ENCODE results near the gene IFT27. TPM values are rescaled to one million over a fixed set of nuclear protein-coding genes. Genes with fewer than 3 reads are reported as not detected.
A peak's percentile ranks its signal among the peaks of the same experiment; 100 is the strongest.

IFT27 gene, protein sequence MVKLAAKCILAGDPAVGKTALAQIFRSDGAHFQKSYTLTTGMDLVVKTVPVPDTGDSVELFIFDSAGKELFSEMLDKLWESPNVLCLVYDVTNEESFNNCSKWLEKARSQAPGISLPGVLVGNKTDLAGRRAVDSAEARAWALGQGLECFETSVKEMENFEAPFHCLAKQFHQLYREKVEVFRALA
- 12.7 TPM for total RNA-seq

DNA sequence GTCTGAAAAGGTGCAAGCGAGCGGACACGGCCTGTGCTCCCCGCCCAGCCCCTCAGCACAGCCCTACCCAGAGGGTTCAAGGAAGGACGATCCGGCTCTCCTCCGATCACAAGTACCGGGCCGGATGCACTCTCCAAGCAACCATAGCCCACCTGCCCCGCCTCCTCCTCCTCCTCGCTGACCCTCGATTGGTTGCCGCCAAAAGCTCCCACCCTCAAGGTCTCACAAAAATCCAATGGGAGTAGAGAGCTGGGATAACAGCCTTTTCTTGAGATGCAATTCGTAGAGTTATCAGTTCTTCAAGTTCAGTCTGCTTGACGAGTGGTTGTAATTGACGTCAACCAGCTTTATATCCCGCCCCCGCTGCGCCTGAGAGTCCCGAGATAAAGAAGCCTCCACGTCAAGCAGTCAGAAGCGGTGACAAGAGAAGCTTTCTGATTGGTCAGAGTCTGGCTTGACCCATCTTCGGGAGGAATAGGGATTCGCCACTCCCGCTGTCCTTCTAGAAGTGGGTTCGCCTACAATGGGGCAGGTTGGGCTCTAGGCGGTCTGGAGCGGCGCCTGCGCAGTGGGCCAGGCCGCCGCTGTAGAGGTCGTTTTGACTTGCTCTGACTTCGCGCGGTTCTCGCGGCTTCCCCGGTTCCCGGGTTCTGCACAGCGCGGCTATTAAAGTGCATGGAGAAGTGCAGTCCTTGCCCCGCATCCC, at the start of gene IFT27:
Gene IFT27, minus strand, starts transcription at position 156 of the 706 bp plus-strand sequence. CDS start 412 bp downstream, outside the sequence.
- peak; percentile 88 to 100 (median 100) for DNase-seq (ENCODE audit: low read depth in 2 of 3, low spot score in 2 of 3)

GRCh38 chr22:36824655-36825054, 48.7 kb upstream of the IFT27 start:
- DNase-seq (ENCODE audit: low read depth in 2 of 3, low spot score in 2 of 3): no peak

- DNase-seq (ENCODE audit: low read depth in 2 of 3, low spot score in 2 of 3): no peak
These were observed 47.4 kb upstream of the IFT27 start for GRCh38 chr22:36823186-36823839.

GRCh38 chr22:36822581-36822980, 46.7 kb upstream of the IFT27 start:
- no peak for DNase-seq (ENCODE audit: low read depth in 2 of 3, low spot score in 2 of 3)

DNA sequence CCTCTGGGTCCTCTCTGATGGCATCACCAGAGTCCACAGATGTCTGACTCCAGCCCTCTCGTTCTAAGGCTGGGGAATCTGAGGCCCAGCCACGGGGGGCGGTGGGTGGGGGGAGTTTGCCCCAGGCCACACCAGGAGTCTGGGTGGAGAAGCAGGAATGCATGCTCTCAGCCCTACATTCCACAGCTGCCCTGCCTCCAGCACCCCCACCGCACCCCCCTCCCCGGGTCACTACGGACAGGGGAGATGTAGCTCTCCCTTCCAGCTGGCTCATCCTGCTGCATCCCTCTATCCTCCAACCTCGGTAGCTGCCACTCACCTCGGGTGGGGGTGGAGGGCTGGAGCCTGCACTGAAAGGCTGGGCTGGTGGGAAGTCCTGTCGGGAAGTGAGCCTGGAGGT, 43.2 kb upstream of the IFT27 start:
- no peak for DNase-seq (ENCODE audit: low read depth in 2 of 3, low spot score in 2 of 3)

DNA sequence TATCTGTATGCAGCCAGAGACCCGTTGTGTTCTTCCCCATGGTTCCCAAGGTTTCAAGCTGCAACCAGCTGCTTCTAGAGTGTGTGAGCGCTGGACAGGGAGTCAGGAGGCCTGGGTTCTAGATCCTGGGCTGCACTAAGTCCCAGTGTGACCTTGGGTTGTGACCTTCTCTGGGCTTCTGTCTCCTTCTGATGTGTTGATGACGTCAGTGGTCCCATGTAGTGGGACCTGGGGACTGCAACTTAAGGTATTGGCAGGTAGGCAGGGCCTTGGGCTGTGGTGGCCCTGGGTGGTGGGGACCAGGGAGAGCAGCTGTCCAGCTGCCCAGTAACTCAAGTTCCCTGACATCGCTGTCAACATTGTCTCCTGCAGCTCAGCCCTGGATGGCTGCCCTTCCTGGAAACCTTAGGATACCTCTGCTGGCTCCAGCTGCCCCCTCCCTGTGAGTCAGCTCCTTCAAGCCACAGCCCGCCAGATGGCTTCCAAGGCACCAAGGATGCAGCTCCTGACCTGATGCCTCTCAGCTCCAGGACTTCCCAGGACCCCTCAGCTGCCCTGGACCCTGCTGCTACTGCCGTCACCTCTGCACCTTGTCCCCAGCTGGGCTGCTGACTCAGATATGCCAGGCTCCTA, 42.2 kb upstream of the IFT27 start:
- no peak for DNase-seq (ENCODE audit: low read depth in 2 of 3, low spot score in 2 of 3)

DNA sequence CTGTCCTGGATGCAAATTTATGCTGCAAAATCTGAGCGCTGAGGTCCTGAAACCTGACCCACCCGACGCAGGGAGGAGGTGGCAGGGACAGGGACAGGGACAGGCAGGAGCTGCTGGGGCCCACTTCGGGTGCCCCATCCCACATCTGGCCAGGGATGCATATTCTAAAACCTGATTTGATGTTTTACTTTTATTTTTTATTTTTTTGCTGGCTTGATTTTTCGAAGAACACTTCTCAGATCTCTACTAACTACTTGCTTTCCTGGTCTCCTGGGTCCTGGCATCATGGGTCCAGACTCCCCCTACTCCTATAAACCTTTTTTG, 41.6 kb upstream of the IFT27 start:
- DNase-seq (ENCODE audit: low read depth in 2 of 3, low spot score in 2 of 3): no peak

DNA sequence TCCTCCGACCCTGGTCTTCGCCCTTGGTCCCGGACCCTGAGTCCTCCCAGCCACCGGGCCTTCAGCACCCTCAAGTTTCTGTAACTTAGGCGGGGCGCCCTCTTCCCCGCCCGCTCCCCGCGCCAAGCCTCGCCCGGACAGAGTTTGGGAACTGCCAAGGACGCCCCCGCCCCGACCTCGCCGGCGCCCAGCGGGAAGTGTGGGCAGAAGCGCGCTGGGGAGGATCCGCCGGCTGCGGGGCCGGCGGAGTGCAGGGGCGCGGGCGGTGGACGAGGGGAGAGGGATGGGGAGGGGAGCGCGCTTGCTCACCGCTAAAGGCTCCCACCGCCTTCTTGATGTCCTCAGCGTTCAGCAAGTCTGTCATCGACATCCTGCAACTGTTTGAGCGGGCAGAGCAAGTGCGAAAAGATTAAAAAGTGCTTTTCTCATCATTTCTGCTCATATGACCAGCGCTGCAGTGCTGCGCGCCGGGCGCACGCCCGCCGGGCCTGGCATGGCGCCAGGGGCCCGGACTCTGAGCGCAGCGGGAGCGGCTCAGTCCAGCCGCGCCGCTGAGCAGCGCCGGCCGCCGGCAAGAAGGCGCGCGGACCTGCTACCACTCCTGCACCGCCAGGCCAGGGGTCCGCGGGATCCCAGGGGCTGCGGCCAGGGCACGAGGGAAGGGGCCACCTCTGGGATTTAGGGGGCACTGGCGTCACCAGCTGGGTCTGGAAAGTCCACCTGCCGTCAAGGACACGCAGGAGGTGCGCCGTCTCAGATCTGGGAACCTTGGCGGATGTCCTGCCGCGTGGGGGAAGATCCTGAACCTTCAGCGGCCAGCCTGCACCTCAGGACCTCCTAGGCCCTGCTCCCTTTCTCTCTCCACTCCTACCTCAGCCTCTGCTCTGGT, 41.0 kb upstream of the IFT27 start, which contains the start of gene PVALB:
Gene PVALB, minus strand, starts transcription at position 400 of the 889 bp plus-strand sequence. Its CDS starts 30 bp downstream, at position 370.
- peak in 2 of 3 donors; percentile 56 to 64 for DNase-seq (ENCODE audit: low read depth in 2 of 3, low spot score in 2 of 3)

DNA sequence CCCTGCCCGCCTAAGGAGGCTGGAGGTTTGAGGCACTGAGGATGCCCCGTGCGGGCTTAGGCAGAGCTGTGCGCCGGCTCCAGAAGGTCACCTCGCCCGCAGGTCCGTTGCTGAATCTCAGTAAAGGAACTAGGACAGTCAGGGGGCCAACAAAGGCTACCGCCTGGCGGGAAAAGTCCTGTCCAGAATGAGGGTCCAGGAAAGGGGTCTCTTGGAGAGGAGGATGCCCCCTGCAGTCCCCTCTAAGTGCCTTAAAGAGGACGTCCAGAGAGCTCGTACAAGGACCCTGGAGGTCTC, 40.4 kb upstream of the IFT27 start:
- peak in 1 of 3 donors; percentile 25 for DNase-seq (ENCODE audit: low read depth in 2 of 3, low spot score in 2 of 3)

DNA sequence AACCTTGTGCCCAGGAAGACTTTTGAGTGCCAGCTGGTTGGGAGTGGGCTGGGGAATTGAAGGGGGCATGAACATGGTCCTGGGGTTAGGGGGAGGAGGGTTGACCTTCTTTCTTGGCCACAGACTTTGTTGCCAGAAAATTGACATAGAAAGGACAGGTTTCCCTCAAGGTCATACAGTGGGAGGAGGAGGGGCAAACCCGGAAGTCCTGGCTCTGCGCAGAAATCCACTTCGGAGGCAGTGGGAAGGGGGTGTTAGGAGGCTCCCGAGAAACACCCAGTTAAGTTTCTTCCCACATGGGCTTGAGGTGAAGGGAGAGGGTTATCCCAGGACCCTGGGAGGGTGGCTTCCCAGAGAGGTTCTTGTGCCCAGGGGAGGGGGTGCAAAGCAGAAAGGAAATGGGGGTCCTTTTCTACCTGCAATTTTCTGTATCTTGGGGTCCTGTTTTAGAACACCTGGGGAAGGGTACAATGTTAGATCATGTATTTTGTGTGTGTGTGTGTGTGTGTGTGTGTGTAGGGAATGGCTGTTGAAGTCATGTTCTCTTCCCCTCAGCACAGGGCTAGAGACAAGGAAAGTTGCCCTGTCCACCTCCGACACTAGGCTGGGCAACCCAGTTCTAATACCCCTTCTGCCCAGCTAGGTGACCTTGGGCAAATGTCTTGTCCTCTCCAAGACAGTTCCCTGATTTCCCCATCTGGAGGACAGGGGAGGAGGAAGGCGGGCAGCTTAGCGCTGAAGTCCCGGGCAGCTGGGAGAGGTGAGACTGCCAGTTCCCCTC, 39.8 kb upstream of the IFT27 start:
- DNase-seq (ENCODE audit: low read depth in 2 of 3, low spot score in 2 of 3): no peak

DNA sequence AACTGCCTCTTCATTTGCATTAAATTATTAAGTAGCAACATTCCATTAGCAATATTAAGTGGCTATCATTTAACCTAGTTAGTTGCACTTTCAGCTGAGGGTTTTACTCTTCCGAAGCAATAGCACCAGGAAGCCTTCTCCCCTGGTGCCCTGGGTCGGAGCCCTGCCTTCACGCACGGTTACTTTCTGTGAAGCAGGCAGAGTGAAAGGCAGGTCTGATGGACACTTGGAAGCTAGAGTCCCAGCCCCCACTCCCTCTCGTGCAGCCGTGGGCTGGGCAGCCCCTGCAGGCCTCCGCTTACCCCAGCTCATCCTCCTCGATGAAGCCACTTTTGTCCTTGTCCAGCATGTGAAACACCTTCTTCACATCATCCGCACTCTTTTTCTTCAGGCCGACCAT, 38.9 kb upstream of the IFT27 start:
- DNase-seq (ENCODE audit: low read depth in 2 of 3, low spot score in 2 of 3): no peak

GRCh38 chr22:36811094-36811800, 35.3 kb upstream of the IFT27 start:
- no peak for DNase-seq (ENCODE audit: low read depth in 2 of 3, low spot score in 2 of 3)

GRCh38 chr22:36809351-36809750, 33.4 kb upstream of the IFT27 start:
- DNase-seq (ENCODE audit: low read depth in 2 of 3, low spot score in 2 of 3): no peak

DNA sequence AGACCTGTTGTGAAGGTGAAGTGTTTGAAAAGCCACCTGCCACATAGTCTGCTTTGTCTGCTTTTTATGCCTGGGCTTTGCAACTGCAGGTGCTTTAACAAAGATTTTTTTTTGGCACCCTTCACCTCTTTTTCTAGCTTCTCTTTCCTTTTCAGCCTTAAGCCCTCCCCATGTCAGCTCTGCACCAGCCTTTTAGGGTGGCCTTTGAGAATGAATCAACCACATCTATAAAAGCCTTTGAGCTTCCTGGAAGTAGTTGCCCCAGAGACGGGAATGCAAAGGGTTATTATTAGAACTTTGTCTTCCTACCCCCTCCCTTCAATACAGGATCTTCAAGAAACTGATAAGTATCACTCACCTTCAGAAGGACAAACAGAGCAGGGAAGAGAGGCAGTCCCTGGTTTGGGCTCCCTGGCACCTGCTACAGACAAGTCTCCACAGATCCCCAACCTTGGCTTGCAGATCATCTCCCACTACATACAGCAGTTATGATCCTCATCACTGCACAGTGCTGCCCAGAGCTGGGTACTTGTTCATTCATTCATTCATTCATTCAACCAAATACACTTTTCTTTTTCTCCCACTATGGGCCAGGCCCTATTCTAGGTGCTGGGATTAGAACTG, 32.9 kb upstream of the IFT27 start:
- no peak for DNase-seq (ENCODE audit: low read depth in 2 of 3, low spot score in 2 of 3)

DNA sequence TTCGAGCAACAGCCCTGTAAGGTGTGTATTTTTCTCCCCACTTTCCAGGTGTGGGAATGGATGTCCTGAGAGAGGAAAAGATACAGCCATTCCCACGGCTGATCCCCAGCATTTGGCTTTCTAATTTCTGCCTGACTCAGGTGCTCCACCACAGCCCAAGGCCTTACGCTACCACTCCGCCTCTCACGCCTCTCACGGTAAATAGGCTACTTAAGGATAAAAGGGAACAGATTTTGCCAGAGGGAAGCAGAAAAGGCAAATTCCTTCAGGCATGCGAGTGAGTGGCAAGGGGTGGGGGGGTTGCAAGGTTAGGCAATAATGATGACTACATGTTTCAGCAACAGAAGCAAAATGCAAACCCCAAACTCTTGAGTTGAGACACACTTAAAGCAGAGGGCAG, 31.7 kb upstream of the IFT27 start:
- no peak for DNase-seq (ENCODE audit: low read depth in 2 of 3, low spot score in 2 of 3)

- DNase-seq (ENCODE audit: low read depth in 2 of 3, low spot score in 2 of 3): no peak
These were observed 30.9 kb upstream of the IFT27 start for GRCh38 chr22:36806835-36807234.

GRCh38 chr22:36803358-36803757, 27.4 kb upstream of the IFT27 start:
- DNase-seq (ENCODE audit: low read depth in 2 of 3, low spot score in 2 of 3): no peak

- DNase-seq (ENCODE audit: low read depth in 2 of 3, low spot score in 2 of 3): no peak
These were observed 22.8 kb upstream of the IFT27 start for GRCh38 chr22:36798674-36799066.

Data from hematopoietic multipotent progenitor cell (in vitro differentiated cells).